HCT116 (cell line): ENCODE data around the gene MAEA. TPM values are rescaled to one million over a fixed set of nuclear protein-coding genes. Genes with fewer than 3 reads are reported as not detected.

ENCODE experiments used
- ATAC-seq: fragments of 200-7000 bp; cut with Tn5 transposase; 2 replicates; pipeline ENCODE4 v1.9.1; 2020; ENCODE audit warnings: mild to moderate bottlenecking, moderate library complexity
- BruUV-seq: library from RNA; stranded (reverse); fragments of 400-500 nt; replicated peaks from 2 replicates; lab custom pipeline; 2021; lab: Mats Ljungman, UMichigan
- CTCF ChIA-PET: fragments of 300-600 bp; sonication (Branson Sonifier 250); formaldehyde crosslinking; loops from one replicate; lab custom pipeline; 2021; ENCODE audit warnings: antibody characterized with exemption; lab: Charles Lee
- POLR2A ChIA-PET: fragments of 300-600, 350-600 bp; sonication (Branson Sonifier 250); formaldehyde crosslinking; loops from one replicate; lab custom pipeline; 2021; ENCODE audit warnings: antibody characterized with exemption; lab: Charles Lee
- RAD21 ChIA-PET, 2 experiments: fragments of 300-600 bp; sonication (Branson Sonifier 250); formaldehyde crosslinking; loops; one replicate each; lab custom pipeline; 2023; ENCODE audit warnings: low total read pairs in 2 of 2; ENCODE audit not compliant: uncharacterized antibody in 2 of 2, unreplicated experiment in 2 of 2, low non-redundant PET in 1 of 2; lab: Charles Lee
- DNase-seq: peaks from one replicate; pipeline ENCODE4 v3.0.0-alpha.2; 2010; ENCODE audit warnings: low read depth, low spot score
- H2AFZ ChIP-seq: fragments of 200-600 bp; shearing (Covaris generic), sonication (generic); 2 replicates; pipeline ENCODE4 v1.6.1; 2017; ENCODE audit warnings: low read depth, mixed run types, mixed read lengths, antibody characterized with exemption, low read length; ENCODE audit not compliant: poor library complexity, severe bottlenecking
- H3K27ac ChIP-seq: 2 replicates; pipeline ENCODE4 v1.5.1; 2012; ENCODE audit warnings: low read depth, low read length
- H3K27me3 ChIP-seq: fragments of 200-600 bp; sonication (generic); 2 replicates; pipeline ENCODE4 v1.6.1; 2016; ENCODE audit warnings: mixed run types, low read length, mixed read lengths; ENCODE audit not compliant: insufficient read depth
- H3K36me3 ChIP-seq, 2 experiments: fragments of 200-500 bp in 1 of 2; fragments of 200-600 bp in 1 of 2; sonication (Bioruptor generic) in 1 of 2; sonication (generic) in 1 of 2; 2 replicates each; pipeline versions ENCODE4 v1.5.1 to v1.6.1; 2014 to 2016; ENCODE audit warnings: low read length in 2 of 2, inconsistent platforms in 1 of 2, mixed read lengths in 1 of 2, mixed run types in 1 of 2; ENCODE audit not compliant: insufficient read depth in 2 of 2, control insufficient read depth in 1 of 2
- H3K4me1 ChIP-seq, 2 experiments: fragments of 200-600 bp in 1 of 2; sonication (generic) in 1 of 2; 2 replicates each; pipeline versions ENCODE4 v1.5.1 to v1.6.1; 2012 to 2017; ENCODE audit warnings: low read length in 2 of 2, inconsistent platforms in 1 of 2, mild to moderate bottlenecking in 1 of 2, mixed read lengths in 1 of 2, mixed run types in 1 of 2, moderate library complexity in 1 of 2; ENCODE audit not compliant: insufficient read depth in 2 of 2, control insufficient read depth in 1 of 2
- H3K4me2 ChIP-seq: fragments of 200-600 bp; sonication (generic); 2 replicates; pipeline ENCODE4 v1.6.1; 2017; ENCODE audit warnings: mixed run types, low read length, mixed read lengths
- H3K4me3 ChIP-seq, 2 experiments: fragments of 200-600 bp in 1 of 2; sonication (generic) in 1 of 2; replicated peaks in 1 of 2; 2 replicates each; pipeline ENCODE4 v1.5.1; 2011 to 2016; ENCODE audit warnings: low read length in 2 of 2, control low read depth in 1 of 2, low read depth in 1 of 2, mild to moderate bottlenecking in 1 of 2, mixed read lengths in 1 of 2, mixed run types in 1 of 2
- H3K79me2 ChIP-seq: fragments of 200-600 bp; sonication (generic); 2 replicates; pipeline ENCODE4 v1.6.1; 2017; ENCODE audit warnings: mild to moderate bottlenecking, mixed run types, low read length, moderate library complexity, mixed read lengths; ENCODE audit not compliant: insufficient read depth
- H3K9ac ChIP-seq: fragments of 200-600 bp; sonication (generic); 2 replicates; pipeline ENCODE4 v1.6.1; 2016; ENCODE audit warnings: low read length, mixed read lengths
- H3K9me2 ChIP-seq: fragments of 200-600 bp; sonication (generic), shearing (Covaris generic); 2 replicates; pipeline ENCODE4 v1.6.1; 2017; ENCODE audit warnings: mixed run types, mild to moderate bottlenecking, moderate library complexity; ENCODE audit not compliant: insufficient read depth
- H3K9me3 ChIP-seq, 2 experiments: fragments of 200-500 bp in 1 of 2; fragments of 200-600 bp in 1 of 2; sonication (Bioruptor generic) in 1 of 2; sonication (generic) in 1 of 2; 2 replicates each; pipeline ENCODE4 v1.6.1; 2014 to 2017; ENCODE audit warnings: low read length in 2 of 2, mixed read lengths in 2 of 2, inconsistent platforms in 1 of 2, low read depth in 1 of 2, mild to moderate bottlenecking in 1 of 2, mixed run types in 1 of 2, moderate library complexity in 1 of 2; ENCODE audit not compliant: control insufficient read depth in 1 of 2, insufficient read depth in 1 of 2
- H4K20me1 ChIP-seq: fragments of 200-600 bp; sonication (generic), shearing (Covaris generic); 2 replicates; pipeline ENCODE4 v1.6.1; 2017; ENCODE audit warnings: mixed run types, mild to moderate bottlenecking, moderate library complexity; ENCODE audit not compliant: insufficient read depth
- CBX3 ChIP-seq: IDR thresholded peaks from 2 replicates; pipeline ENCODE4 v1.6.1; 2012; ENCODE audit warnings: low read depth
- CEBPB ChIP-seq: IDR thresholded peaks from 2 replicates; pipeline ENCODE4 v1.6.1; 2012; ENCODE audit warnings: low read depth
- EGR1 ChIP-seq: IDR thresholded peaks from 2 replicates; pipeline ENCODE4 v1.6.1; 2012; ENCODE audit warnings: low read depth
- ELF1 ChIP-seq: IDR thresholded peaks from 2 replicates; pipeline ENCODE4 v1.6.1; 2012; ENCODE audit warnings: low read depth, borderline replicate concordance
- EZH2 ChIP-seq: fragments of 200-600 bp; sonication (generic); IDR thresholded peaks from 2 replicates; pipeline ENCODE4 v1.6.1; 2017; ENCODE audit warnings: antibody characterized with exemption, mixed run types
- JUND ChIP-seq: IDR thresholded peaks from 2 replicates; pipeline ENCODE4 v1.6.1; 2012
- POLR2A ChIP-seq: IDR thresholded peaks from 2 replicates; pipeline ENCODE4 v1.7.0; 2011; ENCODE audit warnings: borderline replicate concordance; ENCODE audit not compliant: insufficient read depth, insufficient read length; ENCODE audit errors: extremely low read depth
- POLR2AphosphoS5 ChIP-seq: IDR thresholded peaks from 2 replicates; pipeline ENCODE4 v1.6.1; 2011; ENCODE audit warnings: mild to moderate bottlenecking, low read depth, low read length, moderate library complexity
- SIN3A ChIP-seq: IDR thresholded peaks from 2 replicates; pipeline ENCODE4 v1.6.1; 2012; ENCODE audit warnings: low read depth
- SP1 ChIP-seq: IDR thresholded peaks from 2 replicates; pipeline ENCODE4 v1.6.1; 2012; ENCODE audit warnings: low read depth
- YY1 ChIP-seq: IDR thresholded peaks from 2 replicates; pipeline ENCODE4 v1.6.1; 2011; ENCODE audit warnings: low read length, low read depth, moderate library complexity, mild to moderate bottlenecking; ENCODE audit not compliant: insufficient replicate concordance; ENCODE audit errors: extremely low read depth
- intact Hi-C: fragments of 100-400 bp; cut with micrococcal nuclease; formaldehyde crosslinking; loops from 2 replicates; pipeline ENCODE4 v1.10.0; 2022
- total RNA-seq: library from RNA; stranded (reverse); gene quantifications from one replicate; pipeline ENCODE4 v1.2.1, GENCODE V29; 2021; ENCODE audit not compliant: unreplicated experiment
- TF ChIP-seq, protein P1 (sequence below): IDR thresholded peaks from 2 replicates; pipeline ENCODE4 v1.6.1; 2012; ENCODE audit warnings: low read depth
- TF ChIP-seq, protein P2 (sequence below): IDR thresholded peaks from 2 replicates; pipeline ENCODE4 v1.6.1; 2012
- TF ChIP-seq, protein P3 (sequence below): IDR thresholded peaks from 2 replicates; pipeline ENCODE4 v1.6.1; 2011; ENCODE audit warnings: mild to moderate bottlenecking, low read length, moderate library complexity; ENCODE audit not compliant: insufficient replicate concordance; ENCODE audit errors: extremely low read depth

MAEA gene
- total RNA-seq, 1 experiment from 2014 or later = 88.3 TPM

DNA sequence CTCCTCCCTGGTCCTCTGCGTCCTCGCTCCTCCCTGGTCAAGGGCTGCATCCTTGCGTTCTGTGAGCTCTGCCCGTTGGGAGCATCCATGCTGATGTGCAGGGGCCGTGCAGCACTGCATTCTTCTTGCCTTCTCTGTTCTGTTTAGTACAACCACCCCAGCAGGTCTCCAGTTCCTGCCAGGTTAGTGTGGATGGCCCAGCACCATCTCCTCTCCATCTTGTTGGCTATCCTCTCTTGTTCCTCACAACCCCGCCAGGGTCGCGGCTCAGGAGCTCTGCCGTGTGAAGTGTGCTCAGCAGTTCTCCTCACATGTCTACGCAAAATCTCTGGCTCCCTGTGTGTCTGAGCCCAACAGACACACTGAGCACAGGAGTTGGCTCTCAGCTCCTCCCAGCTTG is 10.4 kb upstream of the MAEA start:
- H3K79me2 ChIP-seq = no peaks in the 10 kb centered on the region
- no peak overlapping the region for H3K4me2 ChIP-seq
- ChIA-PET CTCF (no interaction called here), POLR2A (interaction anchor here (1.3 kb wide), 1 partner anchor 10 kb away, joined by 4 read pairs; the partner anchor contains the start of gene MAEA), RAD21 (no interaction called here)
- DNase-seq (no peak), ATAC-seq (no peak)
- TF ChIP-seq CBX3 (no peak), POLR2AphosphoS5 (no peak), CEBPB (no peak), JUND (no peak), EGR1 (no peak), POLR2A (no peak), SP1 (no peak), YY1 (no peak), EZH2 (no peak), ELF1 (no peak), SIN3A (no peak)
- TF ChIP-seq, protein P1, sequence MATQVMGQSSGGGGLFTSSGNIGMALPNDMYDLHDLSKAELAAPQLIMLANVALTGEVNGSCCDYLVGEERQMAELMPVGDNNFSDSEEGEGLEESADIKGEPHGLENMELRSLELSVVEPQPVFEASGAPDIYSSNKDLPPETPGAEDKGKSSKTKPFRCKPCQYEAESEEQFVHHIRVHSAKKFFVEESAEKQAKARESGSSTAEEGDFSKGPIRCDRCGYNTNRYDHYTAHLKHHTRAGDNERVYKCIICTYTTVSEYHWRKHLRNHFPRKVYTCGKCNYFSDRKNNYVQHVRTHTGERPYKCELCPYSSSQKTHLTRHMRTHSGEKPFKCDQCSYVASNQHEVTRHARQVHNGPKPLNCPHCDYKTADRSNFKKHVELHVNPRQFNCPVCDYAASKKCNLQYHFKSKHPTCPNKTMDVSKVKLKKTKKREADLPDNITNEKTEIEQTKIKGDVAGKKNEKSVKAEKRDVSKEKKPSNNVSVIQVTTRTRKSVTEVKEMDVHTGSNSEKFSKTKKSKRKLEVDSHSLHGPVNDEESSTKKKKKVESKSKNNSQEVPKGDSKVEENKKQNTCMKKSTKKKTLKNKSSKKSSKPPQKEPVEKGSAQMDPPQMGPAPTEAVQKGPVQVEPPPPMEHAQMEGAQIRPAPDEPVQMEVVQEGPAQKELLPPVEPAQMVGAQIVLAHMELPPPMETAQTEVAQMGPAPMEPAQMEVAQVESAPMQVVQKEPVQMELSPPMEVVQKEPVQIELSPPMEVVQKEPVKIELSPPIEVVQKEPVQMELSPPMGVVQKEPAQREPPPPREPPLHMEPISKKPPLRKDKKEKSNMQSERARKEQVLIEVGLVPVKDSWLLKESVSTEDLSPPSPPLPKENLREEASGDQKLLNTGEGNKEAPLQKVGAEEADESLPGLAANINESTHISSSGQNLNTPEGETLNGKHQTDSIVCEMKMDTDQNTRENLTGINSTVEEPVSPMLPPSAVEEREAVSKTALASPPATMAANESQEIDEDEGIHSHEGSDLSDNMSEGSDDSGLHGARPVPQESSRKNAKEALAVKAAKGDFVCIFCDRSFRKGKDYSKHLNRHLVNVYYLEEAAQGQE = no peak
- TF ChIP-seq, protein P2, sequence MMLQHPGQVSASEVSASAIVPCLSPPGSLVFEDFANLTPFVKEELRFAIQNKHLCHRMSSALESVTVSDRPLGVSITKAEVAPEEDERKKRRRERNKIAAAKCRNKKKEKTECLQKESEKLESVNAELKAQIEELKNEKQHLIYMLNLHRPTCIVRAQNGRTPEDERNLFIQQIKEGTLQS = no peak
- TF ChIP-seq, protein P3, sequence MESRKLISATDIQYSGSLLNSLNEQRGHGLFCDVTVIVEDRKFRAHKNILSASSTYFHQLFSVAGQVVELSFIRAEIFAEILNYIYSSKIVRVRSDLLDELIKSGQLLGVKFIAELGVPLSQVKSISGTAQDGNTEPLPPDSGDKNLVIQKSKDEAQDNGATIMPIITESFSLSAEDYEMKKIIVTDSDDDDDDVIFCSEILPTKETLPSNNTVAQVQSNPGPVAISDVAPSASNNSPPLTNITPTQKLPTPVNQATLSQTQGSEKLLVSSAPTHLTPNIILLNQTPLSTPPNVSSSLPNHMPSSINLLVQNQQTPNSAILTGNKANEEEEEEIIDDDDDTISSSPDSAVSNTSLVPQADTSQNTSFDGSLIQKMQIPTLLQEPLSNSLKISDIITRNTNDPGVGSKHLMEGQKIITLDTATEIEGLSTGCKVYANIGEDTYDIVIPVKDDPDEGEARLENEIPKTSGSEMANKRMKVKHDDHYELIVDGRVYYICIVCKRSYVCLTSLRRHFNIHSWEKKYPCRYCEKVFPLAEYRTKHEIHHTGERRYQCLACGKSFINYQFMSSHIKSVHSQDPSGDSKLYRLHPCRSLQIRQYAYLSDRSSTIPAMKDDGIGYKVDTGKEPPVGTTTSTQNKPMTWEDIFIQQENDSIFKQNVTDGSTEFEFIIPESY = no peak
- H3K27ac ChIP-seq = no peak overlapping the region
- intact Hi-C loops = no loop called here
- no peak overlapping the region for H3K9ac ChIP-seq
- H3K27me3 ChIP-seq = no peaks in the 10 kb centered on the region
- peaks cover 3 to 8% of the 10 kb centered on the region in 2 experiments; a peak in 2 of 4 replicates for H3K4me1 ChIP-seq
- no peak overlapping the region for H3K4me3 ChIP-seq
- no peak overlapping the region for H2AFZ ChIP-seq
- no peaks in the 10 kb centered on the region for H3K9me2 ChIP-seq
- BruUV-seq = no TSS peak
- H3K36me3 ChIP-seq = no peaks in the 10 kb centered on the region
- H3K9me3 ChIP-seq = no peaks in the 10 kb centered on the region
- H4K20me1 ChIP-seq = no peaks in the 10 kb centered on the region
